Testis (tissue), 3 donors: ENCODE measurements around the gene OPCML. TPM values are rescaled to one million over a fixed set of nuclear protein-coding genes. Genes with fewer than 3 reads are reported as not detected.

Experiments
- DNase-seq: peaks from one replicate; pipeline ENCODE4 v3.0.0-alpha.2; 2019
- H3K27ac ChIP-seq, 2 donors: fragments of 200-600 bp; sonication (generic); one replicate each; pipeline ENCODE4 v1.5.1; 2019
- H3K27me3 ChIP-seq: fragments of 200-600 bp; sonication (generic); one replicate; pipeline ENCODE4 v1.5.1; 2019
- H3K36me3 ChIP-seq: fragments of 200-600 bp; sonication (generic); one replicate; pipeline ENCODE4 v1.5.1; 2017; ENCODE audit warnings: low read depth; ENCODE audit errors: missing control alignments
- H3K4me1 ChIP-seq: fragments of 200-600 bp; sonication (generic); one replicate; pipeline ENCODE4 v1.5.1; 2019
- H3K4me3 ChIP-seq, 2 donors: fragments of 200-600 bp; sonication (generic); one replicate each; pipeline ENCODE4 v1.5.1; 2017 to 2019
- H3K9me3 ChIP-seq: fragments of 200-600 bp; sonication (generic); one replicate; pipeline ENCODE4 v1.5.1; 2017
- POLR2A ChIP-seq: fragments of 450-650 bp; IDR thresholded peaks from one replicate; pipeline ENCODE4 v1.6.1; 2017; ENCODE audit warnings: antibody characterized with exemption, mild to moderate bottlenecking, moderate library complexity
- WGBS, 2 donors: methylation state at CpG; one replicate each; pipeline ENCODE4 v1.1.5; 2018; 5-methylcytosine and 5-hydroxymethylcytosine counted together
- intact Hi-C: fragments of 100-400 bp; cut with DNase I; formaldehyde crosslinking; loops from one replicate; pipeline ENCODE4 v1.15.1; 2023; ENCODE audit warnings: low total_unique reads
- polyA plus RNA-seq: library from polyadenylated mRNA; stranded (reverse); fragments of 350-450 nt; fragmentation: Illumina TruSeq; extraction: RNeasy Lipid Tissue Mini Kit (QIAGEN cat#74804); gene quantifications from one replicate; pipeline ENCODE4 v1.2.3, GENCODE V29; 2014; ENCODE audit warnings: low read depth, low replicate concordance; ENCODE audit not compliant: insufficient read depth
- total RNA-seq, 2 donors: library from RNA; depleted of rRNA; stranded (reverse); fragments of >200 nt; gene quantifications; one replicate each; pipeline ENCODE4 v1.2.3, GENCODE V29; 2016
- TF ChIP-seq, protein P1 (sequence below), 3 experiments: fragments of 450-650 bp in 2 of 3; fragments of 200-600 bp in 1 of 3; sonication (generic) in 1 of 3; IDR thresholded peaks; one replicate each; pipeline ENCODE4 v1.5.1; 2016 to 2019; ENCODE audit warnings: antibody characterized with exemption in 3 of 3, mild to moderate bottlenecking in 2 of 3, moderate library complexity in 1 of 3

OPCML gene
- total and polyA plus RNA-seq, 3 donors from 2014 or later = 0.16 to 2.7 (median 0.62) TPM

DNA sequence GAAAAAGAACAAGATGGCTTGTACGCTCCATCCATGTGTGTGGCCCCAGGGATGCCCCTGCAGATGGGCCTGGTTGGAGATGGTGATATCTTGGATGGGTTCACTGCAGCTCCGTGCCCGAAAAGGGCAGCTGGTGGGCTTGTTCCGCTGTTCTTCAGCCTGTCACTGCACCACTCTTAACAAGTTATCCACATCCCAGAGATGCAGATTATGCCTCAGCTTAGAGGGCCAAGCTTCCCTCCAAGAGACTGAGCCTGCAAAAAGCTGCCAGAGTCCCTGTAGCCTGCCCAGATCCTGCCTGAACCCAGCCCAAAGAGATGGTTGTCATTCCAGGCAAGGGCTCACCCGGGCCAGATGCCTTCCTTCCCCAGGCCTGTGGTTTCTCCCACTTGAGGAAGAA is 308.0 kb downstream of the OPCML start:
- intact Hi-C loops = no loop called here
- H3K36me3 ChIP-seq = no peaks in the 10 kb centered on the region
- H3K9me3 ChIP-seq = no peaks in the 10 kb centered on the region
- H3K27ac ChIP-seq = no peak overlapping the region
- no peaks in the 10 kb centered on the region for H3K4me1 ChIP-seq
- TF ChIP-seq, protein P1, sequence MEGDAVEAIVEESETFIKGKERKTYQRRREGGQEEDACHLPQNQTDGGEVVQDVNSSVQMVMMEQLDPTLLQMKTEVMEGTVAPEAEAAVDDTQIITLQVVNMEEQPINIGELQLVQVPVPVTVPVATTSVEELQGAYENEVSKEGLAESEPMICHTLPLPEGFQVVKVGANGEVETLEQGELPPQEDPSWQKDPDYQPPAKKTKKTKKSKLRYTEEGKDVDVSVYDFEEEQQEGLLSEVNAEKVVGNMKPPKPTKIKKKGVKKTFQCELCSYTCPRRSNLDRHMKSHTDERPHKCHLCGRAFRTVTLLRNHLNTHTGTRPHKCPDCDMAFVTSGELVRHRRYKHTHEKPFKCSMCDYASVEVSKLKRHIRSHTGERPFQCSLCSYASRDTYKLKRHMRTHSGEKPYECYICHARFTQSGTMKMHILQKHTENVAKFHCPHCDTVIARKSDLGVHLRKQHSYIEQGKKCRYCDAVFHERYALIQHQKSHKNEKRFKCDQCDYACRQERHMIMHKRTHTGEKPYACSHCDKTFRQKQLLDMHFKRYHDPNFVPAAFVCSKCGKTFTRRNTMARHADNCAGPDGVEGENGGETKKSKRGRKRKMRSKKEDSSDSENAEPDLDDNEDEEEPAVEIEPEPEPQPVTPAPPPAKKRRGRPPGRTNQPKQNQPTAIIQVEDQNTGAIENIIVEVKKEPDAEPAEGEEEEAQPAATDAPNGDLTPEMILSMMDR (IDR thresholded peaks at IDR 0.05) = no peak
- no peak for TF ChIP-seq POLR2A
- H3K4me3 ChIP-seq = no peak overlapping the region
- WGBS, 2 donors = 88 to 89% methylated on average over 5 of the region's 5 CpGs
- no peaks in the 10 kb centered on the region for H3K27me3 ChIP-seq
- DNase-seq = no peak

DNA sequence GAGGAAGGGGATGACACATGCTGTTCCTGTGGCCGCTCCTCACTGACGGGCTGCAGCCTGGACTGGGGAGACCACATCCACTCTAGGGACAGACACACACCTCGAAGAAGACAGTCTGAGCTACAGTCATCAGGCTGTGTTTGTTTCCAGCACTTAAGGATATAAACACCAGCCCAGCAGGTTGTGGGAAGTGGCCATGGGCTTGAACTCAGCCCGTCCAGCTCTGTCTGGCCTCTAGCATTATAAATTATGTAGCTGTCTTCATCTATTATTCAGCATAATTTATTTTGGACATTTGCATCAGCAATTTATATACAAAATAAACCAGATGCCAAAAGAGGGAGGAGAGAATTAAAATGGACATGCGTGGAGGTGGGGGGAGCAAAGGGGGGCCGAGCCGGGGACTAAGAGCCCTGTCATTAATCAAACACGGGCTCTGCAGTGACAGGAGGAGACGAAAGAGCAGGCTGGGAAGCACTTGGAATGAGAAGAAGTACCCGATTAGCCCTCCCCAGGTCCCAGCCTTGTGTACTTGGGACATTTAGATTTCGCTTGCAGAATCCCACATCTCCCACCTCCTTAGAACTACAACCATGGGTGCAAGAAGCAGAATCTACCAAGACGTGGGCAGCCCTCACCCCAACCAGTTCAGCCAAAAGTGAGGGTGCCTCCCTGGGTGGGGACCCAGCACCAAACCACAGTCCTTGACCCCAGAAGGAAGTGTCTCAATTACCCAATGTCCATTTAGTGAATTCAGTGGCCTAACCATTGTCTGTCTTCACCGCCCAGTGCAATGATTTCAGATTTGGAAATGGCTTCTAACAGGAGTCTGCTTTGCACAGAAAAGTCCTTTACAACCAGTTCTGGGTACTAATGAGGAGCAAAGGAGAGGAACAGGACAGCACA is 309.6 kb downstream of the OPCML start:
- no peaks in the 10 kb centered on the region for H3K9me3 ChIP-seq
- no peak overlapping the region for H3K27ac ChIP-seq
- WGBS, 2 donors = 57 to 58% methylated on average over 13 of the region's 13 CpGs
- H3K27me3 ChIP-seq = no peaks in the 10 kb centered on the region
- H3K36me3 ChIP-seq = no peaks in the 10 kb centered on the region
- intact Hi-C loops = no loop called here
- TF ChIP-seq, protein P1 (IDR thresholded peaks at IDR 0.05) = no peak
- TF ChIP-seq POLR2A = no peak
- H3K4me1 ChIP-seq = no peaks in the 10 kb centered on the region
- no peak for DNase-seq
- no peak overlapping the region for H3K4me3 ChIP-seq

DNA sequence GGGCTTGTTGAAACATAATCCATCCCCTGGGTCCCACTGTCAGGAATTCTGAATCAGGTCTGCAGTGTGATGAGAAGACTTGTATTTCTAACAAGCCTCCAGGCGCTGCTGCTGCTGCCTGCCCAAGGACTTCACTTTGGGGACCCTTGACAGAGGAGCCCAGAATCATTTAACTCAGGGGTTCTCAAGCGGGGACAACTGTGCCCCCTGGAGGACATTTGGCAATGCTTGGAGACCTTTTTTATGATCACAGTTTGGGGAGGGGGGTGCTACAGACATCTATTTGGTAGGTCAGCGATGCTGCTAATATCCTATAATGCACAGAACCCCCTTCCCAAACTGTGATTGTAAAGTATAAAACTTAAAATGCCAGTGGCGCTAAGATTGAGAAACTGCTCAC is 312.8 kb downstream of the OPCML start:
- no peak overlapping the region for H3K27ac ChIP-seq
- intact Hi-C loops = no loop called here
- no peaks in the 10 kb centered on the region for H3K36me3 ChIP-seq
- no peak for TF ChIP-seq POLR2A
- TF ChIP-seq, protein P1 (IDR thresholded peaks at IDR 0.05) = no peak
- H3K4me1 ChIP-seq = no peaks in the 10 kb centered on the region
- H3K4me3 ChIP-seq = no peak overlapping the region
- no peaks in the 10 kb centered on the region for H3K9me3 ChIP-seq
- 93% methylated on average over 4 of the region's 4 CpGs for WGBS, 2 donors
- no peak for DNase-seq
- H3K27me3 ChIP-seq = no peaks in the 10 kb centered on the region

DNA sequence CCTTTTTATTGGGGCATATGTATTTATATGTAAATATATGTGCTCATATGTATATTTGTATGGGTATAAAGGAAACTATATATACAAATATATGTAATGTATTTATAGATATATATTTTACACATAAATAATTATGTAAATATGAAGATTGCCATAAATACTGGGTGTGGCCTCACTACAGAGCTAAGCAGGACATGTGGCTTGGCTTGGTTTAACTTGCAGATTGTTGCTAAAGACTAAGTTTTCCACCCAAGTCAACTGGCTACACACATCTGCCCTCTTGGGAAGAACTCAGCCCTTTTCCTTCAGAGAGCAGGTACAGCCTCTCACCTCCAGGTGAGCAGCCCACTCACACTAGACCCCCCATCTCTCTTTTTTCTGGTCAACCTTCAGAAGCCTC is 315.5 kb downstream of the OPCML start:
- intact Hi-C loops = no loop called here
- Histone ChIP-seq H3K4me3 (no peak overlapping the region), H3K27ac (no peak overlapping the region)

More for the DNA sequence above, 315.5 kb downstream of the OPCML start:
- no peaks in the 10 kb centered on the region for H3K27me3 ChIP-seq
- no peaks in the 10 kb centered on the region for H3K9me3 ChIP-seq
- DNase-seq = no peak
- no peak for TF ChIP-seq POLR2A
- TF ChIP-seq, protein P1 (IDR thresholded peaks at IDR 0.05) = no peak
- H3K4me1 ChIP-seq = no peaks in the 10 kb centered on the region
- H3K36me3 ChIP-seq = no peaks in the 10 kb centered on the region
